ENCODE data around the gene SPN. TPM values are rescaled to one million over a fixed set of nuclear protein-coding genes. Genes with fewer than 3 reads are reported as not detected.
A peak's percentile ranks its signal among the peaks of the same experiment; 100 is the strongest.
"Not testable (repeated sequence)": the region's sequence is repeated elsewhere in the genome, so short reads cannot be mapped to it uniquely, and the experiment has no call there.

The SPN gene
- total and polyA plus RNA-seq, 5 donors from 2014 or later, result 103 to 149 (median 134) TPM

GRCh38 chr16:29700253-29700987, 37.4 kb downstream of the SPN start:
- Histone ChIP-seq H3K27me3 (ENCODE audit: control insufficient read depth, insufficient read depth, low read length) (no peaks in the 10 kb centered on the region), H3K4me1 (ENCODE audit: control insufficient read depth, insufficient read depth, low read length, poor library complexity, severe bottlenecking) (peaks cover 31% of the 10 kb centered on the region), H3K9me3 (ENCODE audit: control insufficient read depth in 2 of 2, low read length in 2 of 2) (no peaks in the 10 kb centered on the region), H3K36me3 (ENCODE audit: control insufficient read depth, insufficient read depth, low read length) (no peaks in the 10 kb centered on the region), H3K4me3 (ENCODE audit: low read depth, low read length) (peak overlapping the region; percentile 46), H3K27ac (ENCODE audit: insufficient read depth, low read length, poor library complexity, severe bottlenecking) (peak overlapping the region; percentile 86)
- H3K4me3 Mint-ChIP-seq, result peak overlapping the region; percentile 57 to 92 (median 86)
- peaks cover 0 to 2% (median 0%) of the 10 kb centered on the region in 7 donors for H3K9me3 Mint-ChIP-seq
- ATAC-seq (ENCODE audit: low read depth in 2 of 2) (peak; percentile 41 to 44), DNase-seq (peak; percentile 67 to 82 (median 78))
- no peaks in the 10 kb centered on the region for H3K36me3 Mint-ChIP-seq
- peaks cover 4% of the 10 kb centered on the region for H3K27me3 Mint-ChIP-seq
- peaks cover 5 to 38% (median 25%) of the 10 kb centered on the region in 4 donors for H3K4me1 Mint-ChIP-seq
- peak overlapping the region; percentile 97 to 98 (median 97) for H3K27ac Mint-ChIP-seq

- Histone ChIP-seq H3K36me3 (ENCODE audit: control insufficient read depth, insufficient read depth, low read length) (no peaks in the 10 kb centered on the region), H3K9me3 (ENCODE audit: control insufficient read depth in 2 of 2, low read length in 2 of 2) (no peaks in the 10 kb centered on the region), H3K27ac (ENCODE audit: insufficient read depth, low read length, poor library complexity, severe bottlenecking) (peak overlapping the region; percentile 86), H3K4me1 (ENCODE audit: control insufficient read depth, insufficient read depth, low read length, poor library complexity, severe bottlenecking) (peaks cover 31% of the 10 kb centered on the region), H3K4me3 (ENCODE audit: low read depth, low read length) (no peak overlapping the region), H3K27me3 (ENCODE audit: control insufficient read depth, insufficient read depth, low read length) (no peaks in the 10 kb centered on the region)
- Mint-ChIP-seq H3K36me3 (no peaks in the 10 kb centered on the region), H3K4me3 (peak overlapping the region in 2 of 4 donors; percentile 26 to 68), H3K27me3 (peaks cover 3% of the 10 kb centered on the region), H3K9me3 (peaks cover 0 to 2% (median 0%) of the 10 kb centered on the region in 7 donors), H3K27ac (peak overlapping the region; percentile 97 to 98 (median 98)), H3K4me1 (peaks cover 5 to 38% (median 25%) of the 10 kb centered on the region in 4 donors)
- ATAC-seq (ENCODE audit: low read depth in 2 of 2) (no peak), DNase-seq (no peak)
These were observed 38.1 kb downstream of the SPN start for GRCh38 chr16:29701214-29701555.

- H3K4me3 ChIP-seq (ENCODE audit: low read depth, low read length), result peak overlapping the region; percentile 64
- DNase-seq (peak; percentile 22 to 82 (median 59)), ATAC-seq (ENCODE audit: low read depth in 2 of 2) (peak; percentile 53 to 76)
- Mint-ChIP-seq H3K4me3 (peak overlapping the region; percentile 11 to 85 (median 73)), H3K4me1 (peaks cover 5 to 38% (median 25%) of the 10 kb centered on the region in 4 donors), H3K36me3 (no peaks in the 10 kb centered on the region), H3K9me3 (peaks cover 0 to 2% (median 0%) of the 10 kb centered on the region in 7 donors), H3K27me3 (no peaks in the 10 kb centered on the region), H3K27ac (peak overlapping the region; percentile 96 to 98 (median 98))
- H3K27me3 ChIP-seq (ENCODE audit: control insufficient read depth, insufficient read depth, low read length), result no peaks in the 10 kb centered on the region
- no peaks in the 10 kb centered on the region for H3K9me3 ChIP-seq (ENCODE audit: control insufficient read depth in 2 of 2, low read length in 2 of 2)
- peak overlapping the region; percentile 86 for H3K27ac ChIP-seq (ENCODE audit: insufficient read depth, low read length, poor library complexity, severe bottlenecking)
- H3K4me1 ChIP-seq (ENCODE audit: control insufficient read depth, insufficient read depth, low read length, poor library complexity, severe bottlenecking), result peaks cover 31% of the 10 kb centered on the region
- H3K36me3 ChIP-seq (ENCODE audit: control insufficient read depth, insufficient read depth, low read length), result no peaks in the 10 kb centered on the region
These were observed 39.2 kb downstream of the SPN start for GRCh38 chr16:29702269-29702668.

GRCh38 chr16:29705030-29705429, 42.0 kb downstream of the SPN start:
- ATAC-seq (ENCODE audit: low read depth in 2 of 2), result no peak
- Mint-ChIP-seq H3K9me3 (peaks cover 0 to 2% (median 0%) of the 10 kb centered on the region in 7 donors), H3K4me3 (peak overlapping the region in 2 of 4 donors; percentile 48 to 57), H3K4me1 (peaks cover 5 to 39% (median 24%) of the 10 kb centered on the region in 4 donors), H3K27me3 (peaks cover 4% of the 10 kb centered on the region), H3K27ac (peak overlapping the region in 1 of 3 donors; percentile 46), H3K36me3 (no peaks in the 10 kb centered on the region)
- Histone ChIP-seq H3K27ac (ENCODE audit: insufficient read depth, low read length, poor library complexity, severe bottlenecking) (no peak overlapping the region), H3K4me1 (ENCODE audit: control insufficient read depth, insufficient read depth, low read length, poor library complexity, severe bottlenecking) (peaks cover 33% of the 10 kb centered on the region), H3K27me3 (ENCODE audit: control insufficient read depth, insufficient read depth, low read length) (no peaks in the 10 kb centered on the region), H3K9me3 (ENCODE audit: control insufficient read depth in 2 of 2, low read length in 2 of 2) (no peaks in the 10 kb centered on the region), H3K4me3 (ENCODE audit: low read depth, low read length) (no peak overlapping the region), H3K36me3 (ENCODE audit: control insufficient read depth, insufficient read depth, low read length) (no peaks in the 10 kb centered on the region)
- no peak for DNase-seq

GRCh38 chr16:29707160-29707559, 44.1 kb downstream of the SPN start:
- not testable (repeated sequence) for H3K27ac Mint-ChIP-seq; H3K27me3 Mint-ChIP-seq; H3K36me3 Mint-ChIP-seq; H3K9me3 Mint-ChIP-seq; H3K36me3 ChIP-seq (ENCODE audit: control insufficient read depth, insufficient read depth, low read length); ATAC-seq (ENCODE audit: low read depth in 2 of 2); H3K27ac ChIP-seq (ENCODE audit: insufficient read depth, low read length, poor library complexity, severe bottlenecking); H3K27me3 ChIP-seq (ENCODE audit: control insufficient read depth, insufficient read depth, low read length); H3K9me3 ChIP-seq (ENCODE audit: control insufficient read depth in 2 of 2, low read length in 2 of 2); H3K4me3 ChIP-seq (ENCODE audit: low read depth, low read length); DNase-seq
- H3K4me1 ChIP-seq (ENCODE audit: control insufficient read depth, insufficient read depth, low read length, poor library complexity, severe bottlenecking), result peaks cover 25% of the 10 kb centered on the region
- peak overlapping the region in 1 of 4 donors; percentile 39 for H3K4me3 Mint-ChIP-seq
- peaks cover 12 to 27% (median 18%) of the 10 kb centered on the region in 4 donors for H3K4me1 Mint-ChIP-seq

GRCh38 chr16:29708917-29709600, 46.0 kb downstream of the SPN start:
- ATAC-seq (ENCODE audit: low read depth in 2 of 2), result no peak
- no peaks in the 10 kb centered on the region for H3K9me3 ChIP-seq (ENCODE audit: control insufficient read depth in 2 of 2, low read length in 2 of 2)
- H3K36me3 ChIP-seq (ENCODE audit: control insufficient read depth, insufficient read depth, low read length), result no peaks in the 10 kb centered on the region
- Mint-ChIP-seq H3K4me1 (peaks cover 7 to 15% (median 11%) of the 10 kb centered on the region in 4 donors), H3K4me3 (peak overlapping the region in 1 of 4 donors; percentile 70), H3K27me3 (peaks cover 4% of the 10 kb centered on the region), H3K36me3 (no peaks in the 10 kb centered on the region), H3K9me3 (no peaks in the 10 kb centered on the region), H3K27ac (peak overlapping the region in 1 of 3 donors; percentile 91)
- H3K4me3 ChIP-seq (ENCODE audit: low read depth, low read length), result no peak overlapping the region
- H3K27ac ChIP-seq (ENCODE audit: insufficient read depth, low read length, poor library complexity, severe bottlenecking), result no peak overlapping the region
- no peak for DNase-seq
- H3K4me1 ChIP-seq (ENCODE audit: control insufficient read depth, insufficient read depth, low read length, poor library complexity, severe bottlenecking), result peaks cover 11% of the 10 kb centered on the region
- no peaks in the 10 kb centered on the region for H3K27me3 ChIP-seq (ENCODE audit: control insufficient read depth, insufficient read depth, low read length)

- H3K27me3 ChIP-seq (ENCODE audit: control insufficient read depth, insufficient read depth, low read length); H3K4me3 Mint-ChIP-seq; H3K27me3 Mint-ChIP-seq; DNase-seq; H3K9me3 ChIP-seq (ENCODE audit: control insufficient read depth in 2 of 2, low read length in 2 of 2); H3K36me3 Mint-ChIP-seq; H3K27ac ChIP-seq (ENCODE audit: insufficient read depth, low read length, poor library complexity, severe bottlenecking); H3K4me3 ChIP-seq (ENCODE audit: low read depth, low read length); ATAC-seq (ENCODE audit: low read depth in 2 of 2); H3K36me3 ChIP-seq (ENCODE audit: control insufficient read depth, insufficient read depth, low read length); H3K9me3 Mint-ChIP-seq: not testable (repeated sequence)
- H3K4me1 Mint-ChIP-seq, result peaks cover 7 to 15% (median 11%) of the 10 kb centered on the region in 4 donors
- H3K4me1 ChIP-seq (ENCODE audit: control insufficient read depth, insufficient read depth, low read length, poor library complexity, severe bottlenecking), result peaks cover 11% of the 10 kb centered on the region
- peak overlapping the region in 2 of 3 donors; percentile 32 to 44 for H3K27ac Mint-ChIP-seq
These were observed 46.6 kb downstream of the SPN start for GRCh38 chr16:29709657-29710056.
